CD4-positive, alpha-beta T cell treated with Interleukin-17A for 4 hours (primary cell): Measurements from ENCODE around the gene FTHL17.

ENCODE experiments used
- DNase-seq: peaks from one replicate; pipeline ENCODE4 v3.0.0-alpha.2; 2020; ENCODE audit warnings: mixed read lengths

FTHL17 gene

GRCh38 chrX:31071725-31072124, at the start of gene FTHL17:
TSS of gene FTHL17 (minus strand) at chrX:31072041. CDS start at chrX:31071953, 88 bp downstream.
- no peak for DNase-seq

DNA sequence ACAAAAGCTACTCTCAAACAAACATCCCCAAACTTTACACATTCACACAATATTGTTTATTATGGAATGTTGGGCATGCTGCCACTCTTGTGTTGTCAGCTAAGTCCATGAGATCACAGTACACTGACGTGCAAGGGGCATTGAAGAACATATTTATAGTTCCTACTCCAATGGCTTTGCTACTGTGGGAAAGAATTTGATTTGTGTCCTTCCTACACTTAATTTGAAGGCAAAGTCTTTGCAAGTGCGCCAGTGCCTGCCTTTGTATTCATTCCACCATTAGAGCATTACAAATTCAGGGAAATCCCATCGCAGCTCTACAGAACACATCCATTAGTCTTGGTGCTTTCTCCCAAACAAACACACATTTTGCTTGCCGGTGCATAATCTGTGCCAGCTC, 45.4 kb upstream of the FTHL17 start:
- DNase-seq, result no peak

GRCh38 chrX:31115398-31115797, 43.6 kb upstream of the FTHL17 start:
- DNase-seq, result no peak

DNA sequence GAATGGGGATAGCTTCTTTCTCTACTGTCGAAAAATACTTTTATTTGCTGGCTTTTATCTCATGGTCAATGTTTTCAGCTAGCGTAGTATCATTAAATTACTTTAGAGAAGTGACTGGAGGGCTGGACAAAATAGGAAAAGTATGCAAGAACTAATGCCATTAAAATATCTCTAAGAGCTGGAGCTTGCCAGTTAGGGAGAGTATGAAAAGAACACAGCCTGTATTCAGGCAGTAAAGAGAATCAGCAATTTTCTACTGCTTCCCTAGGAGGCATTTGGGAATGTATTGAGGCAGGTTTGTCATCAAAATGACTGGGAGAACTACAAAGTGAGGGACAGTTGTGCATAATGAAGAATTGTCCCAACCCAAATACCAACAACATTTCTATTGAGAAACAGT, 43.0 kb upstream of the FTHL17 start:
- no peak for DNase-seq

DNA sequence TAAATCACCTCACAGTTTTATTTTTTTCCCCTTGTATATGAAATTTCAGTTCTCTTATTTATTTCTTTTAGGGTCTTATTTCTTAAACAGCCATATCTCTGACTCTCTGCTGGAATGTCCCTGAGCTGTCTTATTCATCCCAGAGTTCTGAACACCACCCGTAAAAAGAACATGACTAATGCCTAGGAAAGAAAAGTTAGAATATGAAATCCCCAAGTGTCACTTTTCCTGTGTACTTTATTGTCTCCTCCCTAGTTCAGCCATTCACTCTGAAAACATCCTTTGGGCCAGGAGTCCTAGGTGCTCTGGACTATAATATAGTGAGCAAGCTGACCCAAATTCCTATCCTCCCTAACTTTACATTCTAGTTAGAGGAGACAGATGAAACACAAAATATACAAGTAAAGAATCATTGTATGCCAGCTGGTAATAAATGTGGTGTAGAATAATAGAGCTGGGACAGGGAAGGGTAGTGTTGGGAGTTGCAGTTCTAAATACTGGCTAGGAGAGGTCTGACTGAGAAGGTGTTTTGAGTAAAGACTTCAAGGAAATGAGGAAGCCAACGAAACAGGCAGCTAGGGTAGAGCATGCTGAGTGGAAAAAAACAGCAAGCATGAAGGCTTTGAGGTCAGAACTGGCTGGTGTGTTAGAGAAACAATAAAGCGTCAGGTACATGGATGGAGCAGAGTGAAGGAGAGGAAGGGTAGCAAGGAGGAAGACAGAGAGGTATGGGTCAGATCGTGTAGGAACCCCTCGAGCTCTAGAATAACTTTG, 40.6 kb upstream of the FTHL17 start:
- DNase-seq, result no peak

- DNase-seq, result no peak
These were observed 38.8 kb upstream of the FTHL17 start for GRCh38 chrX:31110657-31111056.

- no peak for DNase-seq
These were observed 27.8 kb upstream of the FTHL17 start for GRCh38 chrX:31099536-31100090.

GRCh38 chrX:31098079-31098478, 26.2 kb upstream of the FTHL17 start:
- DNase-seq, result no peak

DNA sequence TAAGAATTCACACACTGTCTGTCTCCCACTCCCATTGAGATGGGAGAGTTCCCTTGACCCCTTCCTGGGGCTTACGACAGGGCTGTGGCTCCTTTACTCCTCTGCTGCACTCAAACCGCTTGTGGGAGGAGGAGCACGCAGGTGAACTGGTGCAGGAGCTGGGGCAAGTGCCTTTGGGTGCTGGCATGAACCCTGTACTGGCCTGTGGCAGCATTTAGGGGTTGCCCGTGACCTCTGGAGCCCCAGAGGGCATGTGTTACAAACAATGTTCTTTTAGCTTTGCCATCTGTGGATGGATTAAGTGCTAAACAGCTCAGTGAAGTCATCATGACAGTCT, 21.8 kb upstream of the FTHL17 start:
- DNase-seq, result no peak

DNA sequence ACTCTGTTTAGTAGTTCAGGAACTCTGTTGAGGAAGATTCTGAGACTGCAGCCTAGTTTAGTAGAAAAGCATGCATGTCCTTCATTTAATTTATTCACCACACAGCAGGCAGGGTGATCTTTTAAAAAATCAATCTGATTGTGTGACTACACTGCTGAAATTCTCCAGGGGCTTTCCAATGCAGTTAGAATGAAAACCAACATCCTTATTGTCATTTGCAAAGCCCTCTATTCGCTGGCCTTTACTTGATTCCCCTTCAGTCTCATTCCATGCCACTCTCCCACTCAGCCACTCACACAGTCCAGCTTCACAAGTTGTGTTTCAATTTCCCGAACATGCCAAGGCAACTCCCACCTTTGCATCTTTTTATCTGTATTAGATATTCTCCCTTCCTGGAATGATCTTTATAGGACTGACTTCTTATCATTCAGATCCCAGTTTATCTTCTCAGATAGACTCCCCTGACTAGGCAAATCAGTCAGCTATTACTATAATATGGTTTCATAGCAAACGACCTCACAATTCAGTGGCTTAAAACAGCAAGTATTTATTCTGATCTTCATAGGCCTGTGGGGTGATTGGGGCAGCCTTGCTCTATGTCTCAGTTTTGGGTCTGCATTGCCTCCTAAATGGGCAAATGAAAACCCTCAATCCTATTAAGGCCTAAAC, 21.3 kb upstream of the FTHL17 start:
- no peak for DNase-seq

- no peak for DNase-seq
These were observed 20.6 kb upstream of the FTHL17 start for GRCh38 chrX:31092476-31092875.

- DNase-seq, result no peak
These were observed 20.0 kb upstream of the FTHL17 start for GRCh38 chrX:31091819-31092218.

DNA sequence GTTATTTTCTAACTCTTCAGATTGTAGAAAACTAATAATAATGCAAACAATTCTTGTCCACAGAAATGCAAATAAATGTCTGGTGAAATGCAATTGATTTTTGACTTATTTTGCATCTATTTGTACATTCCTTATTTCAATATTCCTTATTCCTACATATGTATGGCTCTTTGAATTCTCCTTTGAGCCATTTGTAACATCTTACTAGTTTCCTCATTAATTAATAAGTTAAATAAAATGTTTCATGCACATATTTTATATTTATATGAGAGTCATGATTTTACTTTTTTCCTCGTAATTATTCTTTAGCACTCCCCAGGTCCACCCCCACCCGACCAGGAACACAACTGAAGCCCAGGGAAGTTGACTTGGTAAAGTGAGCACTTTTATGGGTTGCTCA, 2.7 kb upstream of the FTHL17 start:
- DNase-seq, result no peak

DNA sequence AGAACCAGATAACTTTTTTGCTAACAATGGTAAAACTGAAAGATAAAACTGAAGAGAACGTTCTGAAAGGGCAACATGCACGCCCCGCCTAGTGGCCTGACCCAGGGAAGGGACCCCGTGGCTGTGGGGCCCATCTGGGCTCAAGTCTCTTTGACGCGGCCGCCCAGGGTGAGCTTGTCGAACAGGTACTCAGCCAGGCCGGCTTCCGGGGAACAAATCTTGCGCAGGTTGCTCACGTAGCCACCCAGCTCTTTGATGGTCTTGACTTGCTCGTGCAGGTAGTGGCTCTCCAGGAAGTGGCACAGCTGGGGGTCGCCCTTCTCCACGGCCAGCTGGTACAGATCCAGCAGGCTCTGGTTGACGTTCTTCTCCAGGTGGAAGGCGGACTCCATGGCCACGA, 579 bp downstream of the FTHL17 start:
- no peak for DNase-seq

DNA sequence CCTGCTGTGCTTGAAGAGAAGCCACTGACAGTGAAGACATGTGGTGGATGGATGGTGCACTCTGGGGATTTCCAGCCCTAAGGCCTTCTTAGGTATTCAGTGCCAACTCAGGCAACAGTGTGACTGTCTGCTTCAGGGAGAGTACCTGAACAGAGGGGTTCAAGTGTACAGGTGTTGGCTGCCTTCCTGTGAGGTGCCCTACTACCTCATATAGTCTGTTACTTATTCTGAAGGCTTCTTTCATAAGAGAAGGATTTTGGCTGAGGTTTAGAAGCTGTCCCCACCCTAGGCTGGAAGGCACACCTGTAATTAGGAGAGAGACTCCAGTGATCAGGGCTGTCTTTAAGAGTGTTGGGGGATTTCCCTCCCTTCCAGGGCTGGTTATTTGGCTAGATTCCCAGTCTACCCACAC, 1.8 kb downstream of the FTHL17 start:
- no peak for DNase-seq

DNA sequence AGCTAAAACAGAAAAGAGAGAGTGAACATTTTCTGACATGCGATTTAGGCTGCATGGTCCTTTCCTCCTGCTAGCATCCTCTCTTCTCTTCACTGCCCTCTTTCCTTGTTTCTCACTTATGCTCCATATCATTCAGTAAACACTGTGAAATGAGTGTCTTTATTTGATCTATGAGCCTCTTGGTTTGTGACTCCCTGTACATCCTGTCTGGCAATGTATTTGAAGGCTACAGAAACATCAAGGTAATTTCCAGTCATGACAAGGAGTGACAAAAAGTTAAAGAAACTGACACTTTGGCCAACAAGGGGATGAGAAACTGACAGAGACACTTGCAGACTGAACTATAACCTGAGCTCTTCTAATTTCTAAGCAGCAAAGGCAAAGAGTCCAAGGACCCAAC, 8.7 kb downstream of the FTHL17 start:
- no peak for DNase-seq

DNA sequence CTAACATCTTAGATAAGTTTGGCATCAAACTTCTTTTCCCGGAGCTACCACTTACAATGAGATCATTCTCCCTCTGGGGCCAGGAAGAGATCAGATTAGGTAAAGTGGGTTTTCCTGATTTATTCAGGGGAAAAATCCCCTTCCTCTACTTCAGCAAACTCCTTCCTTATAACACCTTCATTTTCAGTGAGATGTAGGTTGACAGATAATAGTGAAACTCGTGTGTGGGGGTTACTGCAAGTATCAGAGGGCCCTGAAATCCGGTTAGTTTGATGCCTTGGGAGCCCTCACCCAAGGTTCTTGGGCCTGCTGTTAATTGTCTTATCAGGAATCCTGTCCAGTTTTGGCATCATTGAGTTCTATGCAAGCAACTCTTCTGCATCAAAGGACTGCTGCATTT, 10.8 kb downstream of the FTHL17 start:
- no peak for DNase-seq

DNA sequence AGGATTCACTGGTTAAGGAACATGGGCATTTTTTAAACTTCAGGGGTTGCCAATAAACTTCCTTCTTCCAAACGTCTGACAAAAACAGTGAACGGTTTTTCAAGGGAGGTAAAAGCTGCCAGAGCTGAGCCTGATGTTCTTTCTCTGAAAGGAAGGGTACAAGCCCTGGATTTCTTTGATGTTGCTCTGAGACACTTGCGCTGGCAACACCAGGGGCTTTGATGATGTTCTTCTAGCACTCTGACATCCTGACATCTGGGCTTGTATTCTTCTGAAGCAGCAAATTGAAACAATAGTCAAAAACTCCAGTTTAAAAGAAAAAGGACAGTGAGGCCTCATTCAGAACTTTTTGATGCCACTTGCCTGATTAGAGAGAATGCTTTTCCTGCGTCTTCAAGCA, 11.8 kb downstream of the FTHL17 start:
- DNase-seq, result no peak

DNA sequence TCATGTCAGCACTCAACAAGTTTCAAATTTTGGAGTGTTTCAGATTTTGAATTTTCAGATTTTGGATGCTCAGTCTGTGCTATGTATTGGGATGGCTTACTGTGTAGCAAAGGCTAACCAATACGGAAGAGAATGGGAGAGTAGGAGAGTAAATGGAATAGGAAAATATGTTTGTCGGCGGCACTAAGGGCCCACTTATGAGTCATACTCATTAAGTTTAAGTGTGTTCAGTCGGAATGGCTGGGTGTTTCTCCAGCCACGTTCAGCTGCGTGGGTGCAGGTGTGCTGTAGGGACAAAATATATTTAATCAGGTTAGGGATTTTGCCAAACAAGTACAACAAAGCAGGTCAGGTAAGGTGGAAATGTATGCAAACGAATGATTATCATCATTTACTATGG, 13.6 kb downstream of the FTHL17 start:
- no peak for DNase-seq

GRCh38 chrX:31057691-31058090, 14.2 kb downstream of the FTHL17 start:
- no peak for DNase-seq

- DNase-seq, result no peak
These were observed 14.6 kb downstream of the FTHL17 start for GRCh38 chrX:31057291-31057690.

DNA sequence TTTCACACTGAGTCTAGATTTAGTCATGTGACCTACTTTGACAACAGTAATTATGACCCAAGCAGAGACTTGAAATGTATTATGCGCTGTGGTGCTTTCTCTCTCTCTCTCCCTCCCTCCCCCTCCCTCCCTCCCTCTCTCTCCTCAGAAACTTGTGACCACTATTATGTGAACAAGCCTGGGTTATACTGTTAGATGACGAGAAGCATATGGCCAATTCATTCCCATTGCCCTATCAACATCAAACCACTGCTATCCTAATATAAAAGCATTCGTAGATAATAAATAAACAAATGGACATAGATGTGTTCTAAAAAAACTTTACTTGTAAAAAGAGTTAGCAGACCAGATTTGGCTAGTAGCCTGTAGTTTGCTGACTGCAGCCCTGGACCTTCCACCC, 18.2 kb downstream of the FTHL17 start:
- no peak for DNase-seq

- DNase-seq, result no peak
These were observed 32.5 kb downstream of the FTHL17 start for GRCh38 chrX:31039327-31039711.

- DNase-seq, result peak; percentile 5
These were observed 33.1 kb downstream of the FTHL17 start for GRCh38 chrX:31038575-31039326.
